Coronary artery (tissue), 2 donors: Measurements from ENCODE around the gene ZNF530.

Source experiments
- DNase-seq: peaks from one replicate; pipeline ENCODE4 v3.0.0-alpha.2; 2017; ENCODE audit warnings: low spot score
- H3K27ac ChIP-seq, 2 donors: fragments of 200-600 bp; sonication (generic); one replicate each; pipeline ENCODE4 v1.5.1; 2016 to 2019
- H3K4me3 ChIP-seq: fragments of 200-600 bp; sonication (generic); 2 replicates; pipeline ENCODE4 v1.5.1; 2016; ENCODE audit warnings: mild to moderate bottlenecking, moderate library complexity
- TF ChIP-seq, protein P1 (sequence below): fragments of 200-600 bp; sonication (generic); IDR thresholded peaks from one replicate; pipeline ENCODE4 v1.5.1; 2019; ENCODE audit warnings: antibody characterized with exemption

Gene ZNF530

DNA sequence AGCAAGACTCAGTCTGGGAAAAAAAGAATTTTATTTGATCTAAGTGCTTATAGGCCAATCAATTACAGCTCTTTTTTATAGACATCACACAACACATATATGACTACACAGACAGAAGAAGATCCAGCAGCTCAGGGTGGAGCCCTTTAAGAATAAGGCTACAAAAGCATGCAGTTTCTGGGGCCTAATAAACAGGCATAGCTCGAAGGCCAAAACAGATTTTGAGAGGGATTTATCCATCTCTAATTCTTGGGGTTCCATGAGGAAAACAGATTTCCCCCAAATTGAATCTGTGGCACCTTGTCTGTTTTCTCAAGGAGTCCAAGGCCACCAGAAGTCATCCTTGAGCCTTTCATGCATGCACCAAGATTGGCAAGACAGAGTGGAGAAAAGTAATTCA, 36.1 kb upstream of the ZNF530 start:
- no peak for DNase-seq
- Histone ChIP-seq H3K27ac (no peak overlapping the region), H3K4me3 (no peak overlapping the region)
- TF ChIP-seq, protein P1, sequence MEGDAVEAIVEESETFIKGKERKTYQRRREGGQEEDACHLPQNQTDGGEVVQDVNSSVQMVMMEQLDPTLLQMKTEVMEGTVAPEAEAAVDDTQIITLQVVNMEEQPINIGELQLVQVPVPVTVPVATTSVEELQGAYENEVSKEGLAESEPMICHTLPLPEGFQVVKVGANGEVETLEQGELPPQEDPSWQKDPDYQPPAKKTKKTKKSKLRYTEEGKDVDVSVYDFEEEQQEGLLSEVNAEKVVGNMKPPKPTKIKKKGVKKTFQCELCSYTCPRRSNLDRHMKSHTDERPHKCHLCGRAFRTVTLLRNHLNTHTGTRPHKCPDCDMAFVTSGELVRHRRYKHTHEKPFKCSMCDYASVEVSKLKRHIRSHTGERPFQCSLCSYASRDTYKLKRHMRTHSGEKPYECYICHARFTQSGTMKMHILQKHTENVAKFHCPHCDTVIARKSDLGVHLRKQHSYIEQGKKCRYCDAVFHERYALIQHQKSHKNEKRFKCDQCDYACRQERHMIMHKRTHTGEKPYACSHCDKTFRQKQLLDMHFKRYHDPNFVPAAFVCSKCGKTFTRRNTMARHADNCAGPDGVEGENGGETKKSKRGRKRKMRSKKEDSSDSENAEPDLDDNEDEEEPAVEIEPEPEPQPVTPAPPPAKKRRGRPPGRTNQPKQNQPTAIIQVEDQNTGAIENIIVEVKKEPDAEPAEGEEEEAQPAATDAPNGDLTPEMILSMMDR: no peak

DNA sequence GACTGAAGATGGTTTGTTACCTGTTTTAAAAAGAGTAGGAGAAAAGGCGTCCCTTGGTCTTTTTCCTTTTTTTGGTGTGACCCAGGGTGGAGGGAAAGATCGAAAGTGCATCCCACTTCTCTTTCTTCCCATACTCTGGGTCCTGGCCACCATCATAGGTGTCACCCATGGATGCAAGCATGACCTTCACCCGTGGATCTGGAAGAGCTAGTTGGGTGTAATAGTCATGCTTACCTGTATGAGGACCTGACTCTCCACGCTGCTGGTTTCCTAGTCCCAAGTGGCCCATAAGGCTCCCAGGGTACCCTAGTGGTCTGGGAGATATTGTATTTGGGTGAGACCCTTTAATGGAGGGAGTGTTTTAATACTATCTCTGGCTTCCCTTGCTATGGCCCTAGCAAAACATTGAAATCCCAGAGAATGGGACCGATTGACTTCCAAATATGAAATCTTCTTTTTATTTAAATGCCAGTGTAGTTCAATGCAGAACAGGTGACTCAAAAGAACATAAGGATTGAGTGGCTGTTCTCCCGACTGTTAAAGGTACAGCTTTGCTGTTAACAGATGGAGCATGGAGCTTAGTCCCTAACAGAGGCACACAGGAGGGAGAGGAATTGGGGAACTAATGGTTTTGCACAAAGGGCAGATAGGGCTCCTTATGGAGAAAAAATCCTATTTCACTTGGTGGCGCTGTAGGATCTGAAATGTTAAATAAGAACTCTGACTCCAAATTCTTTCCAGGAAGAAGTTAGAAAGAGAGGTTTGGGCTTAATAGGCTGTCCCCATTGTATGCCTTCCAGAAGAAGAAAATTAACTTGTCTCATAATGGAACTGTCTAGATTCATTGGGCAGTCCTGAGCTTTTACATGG, 33.1 kb upstream of the ZNF530 start:
- TF ChIP-seq, protein P1: no peak
- Histone ChIP-seq H3K27ac (no peak overlapping the region), H3K4me3 (no peak overlapping the region)
- DNase-seq: no peak

DNA sequence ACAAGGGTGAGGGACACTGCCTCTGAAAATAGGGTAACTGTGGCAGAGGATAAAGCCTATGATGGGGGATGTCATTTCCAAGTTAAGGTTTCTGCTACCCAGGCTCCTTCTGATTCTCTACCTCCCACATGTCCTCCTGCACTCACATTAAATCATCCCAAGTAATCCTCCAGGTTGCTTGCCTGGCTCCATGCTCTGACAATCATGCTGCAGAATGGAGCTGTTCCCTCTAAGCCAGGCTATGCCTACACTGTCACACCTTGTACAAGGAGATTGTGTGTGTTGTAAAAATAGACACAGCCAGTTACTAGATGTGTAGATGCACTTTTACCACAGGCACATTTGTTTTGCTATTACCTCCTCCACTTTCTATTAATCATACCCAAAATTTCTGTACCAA, 29.0 kb upstream of the ZNF530 start:
- H3K4me3 ChIP-seq: no peak overlapping the region
- no peak overlapping the region for H3K27ac ChIP-seq
- TF ChIP-seq, protein P1: no peak
- DNase-seq: no peak

DNA sequence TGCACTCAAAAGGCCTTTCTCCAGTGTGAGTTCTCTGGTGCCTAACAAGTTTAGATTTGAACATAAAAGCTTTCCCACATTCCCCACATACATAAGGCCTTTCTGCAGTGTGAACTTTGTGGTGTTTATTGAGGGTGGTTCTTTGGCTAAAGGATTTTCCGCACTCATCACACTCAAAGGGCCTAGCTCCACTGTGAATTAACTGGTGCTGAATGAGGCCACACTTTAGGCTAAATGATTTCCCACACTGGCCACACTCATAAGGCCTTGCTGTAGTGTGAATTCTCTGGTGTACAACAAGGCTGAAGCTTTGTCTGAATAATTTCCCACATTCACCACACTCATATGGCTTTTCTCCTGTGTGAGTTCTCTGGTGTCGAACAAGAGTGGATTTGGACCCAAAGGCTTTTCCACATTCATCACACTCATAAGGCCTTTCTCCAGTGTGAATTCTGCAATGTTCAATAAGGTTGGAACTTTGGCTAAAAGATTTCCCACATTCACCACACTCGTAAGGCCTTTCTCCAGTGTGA, 27.2 kb upstream of the ZNF530 start:
- peak overlapping the region; percentile 18 for H3K4me3 ChIP-seq
- H3K27ac ChIP-seq: no peak overlapping the region
- no peak for DNase-seq
- TF ChIP-seq, protein P1: no peak

DNA sequence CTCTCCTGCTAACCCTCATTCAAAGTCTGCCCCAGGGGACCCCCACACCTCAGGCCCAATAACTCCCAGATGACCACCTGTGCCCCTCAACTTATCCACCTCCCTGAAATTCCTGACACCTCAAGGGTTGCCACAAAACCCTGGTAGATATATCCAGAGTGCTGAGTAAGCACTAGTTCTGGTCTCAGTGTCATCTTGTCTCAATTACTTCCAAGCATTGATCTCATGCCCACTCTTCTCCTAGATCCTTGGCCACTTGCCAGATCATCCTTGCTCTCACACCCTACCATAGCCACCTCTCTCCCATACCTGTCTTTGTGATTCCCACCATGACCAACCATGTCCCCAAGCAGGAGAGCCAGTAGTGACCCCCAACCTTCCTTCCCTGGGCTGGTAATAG, 23.0 kb upstream of the ZNF530 start:
- H3K4me3 ChIP-seq: peak overlapping the region; percentile 25
- H3K27ac ChIP-seq: no peak overlapping the region
- DNase-seq: no peak
- TF ChIP-seq, protein P1: no peak

DNA sequence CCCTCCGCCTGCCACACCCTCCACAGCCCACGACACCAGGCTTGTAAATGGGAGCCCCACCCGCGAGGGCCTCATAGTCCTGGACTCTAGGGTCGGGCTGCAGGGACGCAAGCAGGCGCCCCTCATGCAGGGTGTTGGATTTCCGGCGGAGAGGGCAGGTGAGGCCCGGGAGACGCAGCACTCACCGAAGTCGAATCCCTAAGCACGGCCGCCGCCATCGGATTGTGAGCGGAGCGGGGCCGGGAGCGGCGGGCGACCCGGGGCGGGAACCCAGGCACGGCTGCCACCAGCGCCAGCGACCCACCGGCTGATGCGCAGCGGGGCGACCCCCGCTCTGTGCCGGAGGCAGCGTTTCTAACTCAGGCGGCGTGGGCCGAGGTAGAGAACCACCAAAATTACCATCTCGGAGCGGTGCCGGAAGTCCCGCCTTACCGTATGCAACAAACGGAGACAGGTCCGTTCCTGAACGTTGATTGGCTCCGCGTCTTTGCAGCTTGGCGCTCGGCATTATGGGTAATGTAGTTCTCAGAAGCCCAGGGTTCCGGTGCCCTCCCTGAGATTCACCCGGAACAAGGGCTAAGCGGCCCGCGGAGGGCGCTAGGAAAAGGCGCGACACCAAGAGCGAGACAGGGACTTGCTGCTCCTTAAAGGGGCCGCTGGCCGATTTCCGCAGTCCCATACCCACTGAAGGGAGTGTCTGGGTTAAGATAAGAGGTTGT, 21.0 kb upstream of the ZNF530 start, which contains the start of gene ZNF416:
Gene ZNF416, minus strand, starts transcription at position 425 of the 719 bp plus-strand sequence. Its CDS starts 207 bp downstream, at position 218.
- H3K27ac ChIP-seq: peak within 1 kb of the TSS; percentile 43 to 82
- peak; percentile 97 for DNase-seq
- TF ChIP-seq, protein P1: no peak
- peak within 1 kb of the TSS; percentile 98 for H3K4me3 ChIP-seq
